H1 (cell line): ENCODE results near the gene PRSS21. TPM values are rescaled to one million over a fixed set of nuclear protein-coding genes. Genes with fewer than 3 reads are reported as not detected.

Experiments used
- ATF2 ChIP-seq: IDR thresholded peaks from 2 replicates; pipeline ENCODE4 v1.6.1; 2012; ENCODE audit warnings: low read length, inconsistent platforms
- BRCA1 ChIP-seq: IDR thresholded peaks from 2 replicates; pipeline ENCODE4 v1.6.1; 2012; ENCODE audit warnings: low read depth, low read length, improper control_type of control experiment
- CREB1 ChIP-seq: IDR thresholded peaks from 2 replicates; pipeline ENCODE4 v1.6.1; 2012; ENCODE audit warnings: inconsistent platforms
- CTCF ChIP-seq, 3 experiments: IDR thresholded peaks; 1 replicate in 2 of 3; 2 replicates in 1 of 3; pipeline versions ENCODE4 v1.5.1 to v1.6.1; 2011; ENCODE audit warnings: low read length in 3 of 3, mild to moderate bottlenecking in 3 of 3, inconsistent platforms in 2 of 3, low read depth in 1 of 3, moderate library complexity in 1 of 3; ENCODE audit not compliant: insufficient read depth in 1 of 3; ENCODE audit errors: control extremely low read depth in 1 of 3
- E2F6 ChIP-seq: IDR thresholded peaks from 2 replicates; pipeline ENCODE4 v1.6.1; 2012; ENCODE audit warnings: inconsistent platforms
- NANOG ChIP-seq: IDR thresholded peaks from 2 replicates; pipeline ENCODE4 v1.6.1; 2011; ENCODE audit warnings: low read length, low read depth, mild to moderate bottlenecking, inconsistent platforms; ENCODE audit not compliant: insufficient read depth, poor library complexity, severe bottlenecking
- NRF1 ChIP-seq: IDR thresholded peaks from 2 replicates; pipeline ENCODE4 v1.6.1; 2011; ENCODE audit warnings: mild to moderate bottlenecking, low read depth, low read length, improper control_type of control experiment
- POLR2A ChIP-seq, 2 experiments: IDR thresholded peaks; 1 replicate in 1 of 2; 2 replicates in 1 of 2; pipeline ENCODE4 v1.6.1; 2011; ENCODE audit warnings: low read depth in 2 of 2, low read length in 2 of 2, mild to moderate bottlenecking in 2 of 2; ENCODE audit errors: control extremely low read depth in 1 of 2
- RAD21 ChIP-seq, 2 experiments: IDR thresholded peaks in 1 of 2; conservative IDR thresholded peaks in 1 of 2; 2 replicates each; pipeline ENCODE4 v1.6.1; 2011; ENCODE audit warnings: low read depth in 2 of 2, low read length in 2 of 2, improper control_type of control experiment in 1 of 2, inconsistent platforms in 1 of 2, mild to moderate bottlenecking in 1 of 2, moderate library complexity in 1 of 2
- RBBP5 ChIP-seq: IDR thresholded peaks from 2 replicates; pipeline ENCODE4 v1.7.1; 2012; ENCODE audit warnings: low read depth, mild to moderate bottlenecking, inconsistent platforms, low read length, moderate library complexity, borderline replicate concordance
- SP4 ChIP-seq: IDR thresholded peaks from 2 replicates; pipeline ENCODE4 v1.6.1; 2012; ENCODE audit warnings: low read length, inconsistent platforms
- TAF1 ChIP-seq: IDR thresholded peaks from 2 replicates; pipeline ENCODE4 v1.6.1; 2011; ENCODE audit warnings: mild to moderate bottlenecking, low read depth, low read length
- TEAD4 ChIP-seq: IDR thresholded peaks from 2 replicates; pipeline ENCODE4 v1.6.1; 2012; ENCODE audit warnings: low read depth, low read length, inconsistent platforms, mixed read lengths
- USF2 ChIP-seq: IDR thresholded peaks from 2 replicates; pipeline ENCODE4 v1.6.1; 2011; ENCODE audit warnings: low read length, improper control_type of control experiment
- polyA plus RNA-seq, 7 experiments: library from polyadenylated mRNA; depleted of rRNA in 3 of 7; stranded (reverse) in 5 of 7; unstranded in 2 of 7; fragments of >200 nt in 5 of 7; fragments of 200-250 nt in 2 of 7; gene quantifications; 1 replicate in 5 of 7; 2 replicates in 1 of 7; 4 replicates in 1 of 7; pipeline versions ENCODE4 v1.2.1 to v1.2.3, GENCODE V29; 2011 to 2013; ENCODE audit warnings: missing spikeins in 2 of 7, mixed read lengths in 2 of 7
- total RNA-seq: library from RNA; stranded (reverse); fragmentation: NEBNext Ultra II Directional; extraction: Animal tissue kit (Norgen Biotek cat#: 25700); gene quantifications from 2 replicates; pipeline ENCODE4 v1.2.1, GENCODE V29; 2021

Gene PRSS21
- total and polyA plus RNA-seq, 2 of the 8 experiments (the other 6 are each of a cell fraction or from before 2014, with no cell fraction given): 0.76 to 1.0 TPM

- peak; percentile 81 to 95 (median 95) for TF ChIP-seq CTCF (IDR thresholded peaks at IDR 0.05; ENCODE audit: control extremely low read depth in 1 of 3, insufficient read depth in 1 of 3, low read depth in 1 of 3, low read length in 3 of 3)
- 0 out of 2 replicates have a peak, but pooled peaks have one; percentile 64 for TF ChIP-seq ATF2
- TF ChIP-seq RBBP5: no peak
- no peak for TF ChIP-seq NANOG
- TF ChIP-seq SP4: no peak
- TF ChIP-seq NRF1: no peak
- 0 out of 2 replicates have a peak, but pooled peaks have one; percentile 29 for TF ChIP-seq TAF1
- peak; percentile 92 for TF ChIP-seq E2F6
- TF ChIP-seq USF2: no peak
- peak; percentile 48 to 56 for TF ChIP-seq RAD21 (IDR thresholded peaks at IDR 0.05 in 1 of 2, conservative IDR thresholded peaks at IDR 0.05 in 1 of 2; ENCODE audit: low read depth in 2 of 2, low read length in 2 of 2)
- TF ChIP-seq CREB1: peak; percentile 88
- no peak for TF ChIP-seq POLR2A (IDR thresholded peaks at IDR 0.05; ENCODE audit: control extremely low read depth in 1 of 2, low read depth in 2 of 2, low read length in 2 of 2)
- no peak for TF ChIP-seq BRCA1
- TF ChIP-seq TEAD4: 0 out of 2 replicates have a peak, but pooled peaks have one; percentile 1
These were observed 25.4 kb downstream of the PRSS21 start (continued) for GRCh38 chr16:2842340-2843000.
